PC-3 (cell line): ENCODE results near the gene AP3S2. TPM values are rescaled to one million over a fixed set of nuclear protein-coding genes. Genes with fewer than 3 reads are reported as not detected.
A peak's percentile ranks its signal among the peaks of the same experiment; 100 is the strongest.
"Not testable (repeated sequence)": the region's sequence is repeated elsewhere in the genome, so short reads cannot be mapped to it uniquely, and the experiment has no call there.

Experiments
- ATAC-seq: fragments of 200-7000 bp; cut with Tn5 transposase; 2 replicates; pipeline ENCODE4 v1.9.1; 2020; ENCODE audit warnings: mild to moderate bottlenecking, moderate library complexity
- BruUV-seq: library from RNA; stranded (reverse); fragments of 400-500 nt; replicated peaks from 2 replicates; lab custom pipeline; 2021; lab: Mats Ljungman, UMichigan
- CTCF ChIA-PET: fragments of 300-600 bp; sonication (Branson Sonifier 250); formaldehyde crosslinking; loops from one replicate; lab custom pipeline; 2022; ENCODE audit warnings: antibody characterized with exemption; lab: Charles Lee
- POLR2A ChIA-PET: fragments of 300-600 bp; sonication (Branson Sonifier 250); formaldehyde crosslinking; loops from one replicate; lab custom pipeline; 2022; ENCODE audit warnings: antibody characterized with exemption; ENCODE audit not compliant: unreplicated experiment; lab: Charles Lee
- DNase-seq: peaks from one replicate; pipeline ENCODE4 v3.0.0-alpha.2; 2015
- H2AFZ ChIP-seq: fragments of 300-600 bp; sonication (generic); 2 replicates; pipeline ENCODE4 v1.6.0; 2016; ENCODE audit warnings: antibody characterized with exemption, low read length
- H3F3A ChIP-seq: fragments of 300-600 bp; sonication (generic); one replicate; pipeline ENCODE4 v1.6.0; 2017; ENCODE audit warnings: antibody characterized with exemption, low read length, control low read depth, mild to moderate bottlenecking; ENCODE audit not compliant: unreplicated experiment
- H3K27ac ChIP-seq: fragments of 300-600 bp; sonication (generic); 2 replicates; pipeline ENCODE4 v1.5.1; 2016; ENCODE audit warnings: mild to moderate bottlenecking, low read length
- H3K27me3 ChIP-seq: fragments of 300-600 bp; sonication (generic); 2 replicates; pipeline ENCODE4 v1.6.1; 2016; ENCODE audit warnings: low read length, mixed read lengths
- H3K36me3 ChIP-seq: fragments of 300-600 bp; sonication (generic); 2 replicates; pipeline ENCODE4 v1.6.1; 2016; ENCODE audit warnings: low read depth, mixed run types, low read length, mixed read lengths
- H3K4me1 ChIP-seq: fragments of 300-600 bp; sonication (generic); 2 replicates; pipeline ENCODE4 v1.5.1; 2016; ENCODE audit warnings: low read length; ENCODE audit not compliant: insufficient read depth
- H3K4me2 ChIP-seq: fragments of 300-600 bp; sonication (generic); 2 replicates; pipeline ENCODE4 v1.6.0; 2016; ENCODE audit warnings: low read length
- H3K4me3 ChIP-seq: fragments of 300-600 bp; sonication (generic); 2 replicates; pipeline ENCODE4 v1.5.1; 2016; ENCODE audit warnings: mild to moderate bottlenecking, low read length, mixed read lengths
- H3K79me2 ChIP-seq: fragments of 300-600 bp; sonication (generic); 2 replicates; pipeline ENCODE4 v1.6.1; 2017; ENCODE audit warnings: low read length, mixed read lengths
- H3K9ac ChIP-seq: fragments of 300-600 bp; sonication (generic); 2 replicates; pipeline ENCODE4 v1.6.0; 2016; ENCODE audit warnings: mild to moderate bottlenecking, low read length
- H3K9me2 ChIP-seq: fragments of 300-600 bp; sonication (generic); replicated peaks from 2 replicates; pipeline ENCODE4 v1.6.1; 2016; ENCODE audit warnings: mixed run types, low read length, mixed read lengths
- H3K9me3 ChIP-seq: fragments of 300-600 bp; sonication (generic); 2 replicates; pipeline ENCODE4 v1.6.1; 2016; ENCODE audit warnings: low read length, mixed read lengths
- H4K20me1 ChIP-seq: fragments of 300-600 bp; sonication (generic); 2 replicates; pipeline ENCODE4 v1.6.1; 2016; ENCODE audit warnings: low read length, mixed read lengths
- CTCF ChIP-seq: fragments of 300-600 bp; sonication (generic); conservative IDR thresholded peaks from 2 replicates; pipeline ENCODE4 v1.5.1; 2017; ENCODE audit warnings: antibody characterized with exemption, low read depth, mild to moderate bottlenecking, low read length
- EZH2 ChIP-seq: fragments of 300-600 bp; sonication (generic); IDR thresholded peaks from one replicate; pipeline ENCODE4 v1.6.1; 2017; ENCODE audit warnings: antibody characterized with exemption, mild to moderate bottlenecking, low read length; ENCODE audit not compliant: unreplicated experiment
- EZH2phosphoT487 ChIP-seq: fragments of 300-600 bp; sonication (generic); IDR thresholded peaks from 2 replicates; pipeline ENCODE4 v1.6.1; 2018; ENCODE audit warnings: mild to moderate bottlenecking, antibody characterized with exemption, low read length, borderline replicate concordance
- intact Hi-C: fragments of 100-400 bp; cut with micrococcal nuclease; formaldehyde crosslinking; loops from 2 replicates; pipeline ENCODE4 v1.9.0; 2023
- total RNA-seq: library from RNA; depleted of rRNA; stranded (reverse); fragments of >200 nt; gene quantifications from 2 replicates; pipeline ENCODE4 v1.2.3, GENCODE V29; 2014

The AP3S2 gene
- total RNA-seq, 1 experiment from 2014 or later: 18.8 TPM

- Histone ChIP-seq H3K4me2 (no peak overlapping the region), H3K27me3 (no peaks in the 10 kb centered on the region), H3K79me2 (peaks cover 7% of the 10 kb centered on the region; the same call in 1 of the 2 replicates), H3K4me3 (no peak overlapping the region), H3K9me3 (no peaks in the 10 kb centered on the region), H3K4me1 (peaks cover 38% of the 10 kb centered on the region), H4K20me1 (no peaks in the 10 kb centered on the region), H3K9ac (no peak overlapping the region), H2AFZ (no peak overlapping the region), H3K9me2 (no peaks in the 10 kb centered on the region), H3K27ac (no peak overlapping the region), H3F3A (no peaks in the 10 kb centered on the region), H3K36me3 (peaks cover 39% of the 10 kb centered on the region)
- CTCF ChIA-PET: no interaction called here
- intact Hi-C loops: no loop called here
- no peak for ATAC-seq
- POLR2A ChIA-PET: no interaction called here
- TF ChIP-seq EZH2phosphoT487: no peak
- TF ChIP-seq EZH2: no peak
- TF ChIP-seq CTCF: no peak
- no TSS peak for BruUV-seq
- DNase-seq: no peak
Observed at GRCh38 chr15:89835176-89835564, 58.6 kb downstream of the AP3S2 start.

GRCh38 chr15:89834465-89835175, 59.2 kb downstream of the AP3S2 start:
- H3K36me3 ChIP-seq: peaks cover 39% of the 10 kb centered on the region
- H3K9me3 ChIP-seq, H3K79me2 ChIP-seq, H3F3A ChIP-seq, H4K20me1 ChIP-seq, H3K9ac ChIP-seq, H2AFZ ChIP-seq, POLR2A ChIA-PET, DNase-seq, ATAC-seq, H3K27ac ChIP-seq, H3K27me3 ChIP-seq, H3K9me2 ChIP-seq, CTCF ChIA-PET, H3K4me2 ChIP-seq, H3K4me3 ChIP-seq, intact Hi-C loops: not testable (repeated sequence)
- H3K4me1 ChIP-seq: peaks cover 43% of the 10 kb centered on the region
- BruUV-seq: TSS peak; percentile 7

GRCh38 chr15:89833966-89834365, 59.8 kb downstream of the AP3S2 start:
- CTCF ChIA-PET: no interaction called here
- POLR2A ChIA-PET: no interaction called here
- no peak for TF ChIP-seq EZH2phosphoT487
- no peak for TF ChIP-seq CTCF
- no peak for TF ChIP-seq EZH2
- intact Hi-C loops: no loop called here
- Histone ChIP-seq H3K9ac (no peak overlapping the region), H2AFZ (no peak overlapping the region), H3K36me3 (peaks cover 39% of the 10 kb centered on the region), H3K4me3 (no peak overlapping the region), H3K9me3 (no peaks in the 10 kb centered on the region), H3K27ac (no peak overlapping the region), H3K4me1 (peaks cover 50% of the 10 kb centered on the region), H3K79me2 (peaks cover 7% of the 10 kb centered on the region; the same call in 1 of the 2 replicates), H3K9me2 (no peaks in the 10 kb centered on the region), H4K20me1 (no peaks in the 10 kb centered on the region), H3K27me3 (no peaks in the 10 kb centered on the region), H3K4me2 (no peak overlapping the region), H3F3A (no peaks in the 10 kb centered on the region)
- DNase-seq: no peak
- no peak for ATAC-seq
- BruUV-seq: no TSS peak
